ENCODE results near the gene FMNL1.
"Not testable (repeated sequence)": the region's sequence is repeated elsewhere in the genome, so short reads cannot be mapped to it uniquely, and the experiment has no call there.

FMNL1 gene

DNA sequence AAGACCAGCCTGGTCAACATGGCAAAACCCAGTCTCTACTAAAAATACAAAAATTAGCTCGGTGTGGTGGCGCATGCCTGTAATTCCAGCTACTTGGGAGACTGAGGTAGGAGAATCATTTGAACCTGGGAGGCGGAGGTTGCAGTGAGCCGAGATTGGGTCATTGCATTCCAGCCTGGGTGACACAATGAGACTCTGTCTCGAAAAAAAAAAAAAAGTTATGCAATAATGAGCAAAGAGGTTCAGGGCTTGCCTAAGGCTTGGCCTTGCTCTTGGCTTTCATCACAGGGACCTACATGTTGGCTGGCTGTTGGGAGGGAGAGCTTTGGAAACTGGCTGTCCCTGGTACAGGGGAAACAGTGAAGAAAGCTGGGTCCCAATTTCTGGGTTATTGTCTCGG is 19.8 kb upstream of the FMNL1 start:
- not testable (repeated sequence) for H3K27me3 Mint-ChIP-seq; H3K36me3 Mint-ChIP-seq; H3K9me3 Mint-ChIP-seq (ENCODE audit: low read depth); H3K27ac Mint-ChIP-seq; H3K4me1 Mint-ChIP-seq (ENCODE audit: low read depth); H3K4me3 Mint-ChIP-seq

DNA sequence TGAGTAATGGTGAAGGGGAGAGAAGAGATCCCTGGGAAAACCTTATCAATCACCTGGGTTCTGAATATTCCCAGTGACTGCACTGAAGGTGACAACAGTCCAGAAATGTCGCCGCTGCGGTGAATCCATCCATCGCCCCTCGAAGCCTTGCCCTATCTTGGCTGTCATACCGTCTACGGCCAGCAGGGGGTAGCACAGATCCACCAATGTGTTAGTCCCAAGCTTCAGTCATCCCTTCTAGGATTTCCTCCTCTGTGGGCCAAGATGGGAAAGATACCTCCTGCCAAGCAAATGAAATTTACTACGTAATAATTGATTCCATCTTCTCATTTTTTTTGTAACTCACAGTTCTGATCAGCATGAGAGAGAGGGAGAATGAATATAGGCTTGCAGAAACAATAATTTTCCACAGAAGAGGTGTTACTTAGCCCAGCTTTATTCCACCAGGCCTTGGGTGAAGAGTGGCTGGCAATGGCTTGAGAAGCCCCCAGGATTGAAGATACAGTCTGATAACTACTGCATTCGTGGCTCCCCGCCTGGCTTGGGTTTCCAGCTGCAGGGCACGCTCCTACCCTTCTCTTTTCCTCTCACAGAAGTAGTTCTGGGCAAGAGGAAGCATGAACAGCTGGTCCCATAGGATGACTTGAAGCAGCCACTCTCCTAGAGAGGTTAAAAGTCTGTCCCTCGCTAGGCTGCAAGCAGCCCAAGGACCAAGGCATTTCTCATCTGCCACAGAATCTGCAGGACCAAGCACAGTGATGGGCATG is 2.6 kb upstream of the FMNL1 start:
- no peaks in the 10 kb centered on the region for H3K9me3 Mint-ChIP-seq (ENCODE audit: low read depth)
- peak overlapping the region; percentile 86 for H3K27ac Mint-ChIP-seq
- H3K36me3 Mint-ChIP-seq, result no peaks in the 10 kb centered on the region

DNA sequence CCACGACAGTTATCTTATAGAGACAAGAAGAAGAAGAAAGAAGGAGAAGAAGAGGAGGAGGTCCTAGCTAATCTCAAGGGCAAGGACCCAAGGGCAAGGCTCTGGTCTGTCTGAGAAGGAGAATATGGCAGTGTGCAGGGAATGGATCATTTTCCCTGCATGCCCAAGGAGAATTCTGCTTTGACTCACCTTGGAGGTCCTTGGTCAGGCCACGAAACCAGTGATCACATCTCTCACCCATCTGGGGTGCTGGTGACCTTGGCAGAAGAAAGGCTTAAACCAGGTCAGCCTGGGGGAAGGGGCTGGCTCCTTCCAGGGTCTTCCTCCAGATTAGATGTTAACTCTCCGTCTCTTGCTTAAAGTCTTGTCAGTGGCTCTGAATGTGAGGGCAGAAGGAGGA is 1.6 kb upstream of the FMNL1 start:
- H3K27ac Mint-ChIP-seq, result peak overlapping the region; percentile 86
- peaks cover 45% of the 10 kb centered on the region for H3K4me1 Mint-ChIP-seq (ENCODE audit: low read depth)
- peak overlapping the region; percentile 88 for H3K4me3 Mint-ChIP-seq
- no peaks in the 10 kb centered on the region for H3K27me3 Mint-ChIP-seq
- no peaks in the 10 kb centered on the region for H3K36me3 Mint-ChIP-seq
- H3K9me3 Mint-ChIP-seq (ENCODE audit: low read depth), result no peaks in the 10 kb centered on the region

More for the DNA sequence above, 2.6 kb upstream of the FMNL1 start:
- Mint-ChIP-seq H3K27me3 (no peaks in the 10 kb centered on the region), H3K4me1 (ENCODE audit: low read depth) (peaks cover 37% of the 10 kb centered on the region), H3K4me3 (peak overlapping the region; percentile 88)

DNA sequence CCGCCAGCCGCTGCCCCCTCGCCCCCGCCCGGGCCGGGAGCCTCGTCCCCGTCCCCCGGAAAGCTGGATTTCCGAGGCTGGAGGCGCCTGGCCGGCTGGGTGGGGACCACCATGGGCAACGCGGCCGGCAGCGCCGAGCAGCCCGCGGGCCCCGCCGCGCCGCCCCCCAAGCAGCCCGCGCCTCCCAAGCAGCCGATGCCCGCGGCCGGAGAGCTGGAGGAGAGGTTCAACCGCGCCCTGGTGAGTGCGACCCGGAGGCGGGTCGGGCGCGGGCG is 266 bp downstream of the FMNL1 start:
- Mint-ChIP-seq H3K27me3 (no peaks in the 10 kb centered on the region), H3K9me3 (ENCODE audit: low read depth) (no peaks in the 10 kb centered on the region), H3K4me1 (ENCODE audit: low read depth) (peaks cover 56% of the 10 kb centered on the region), H3K4me3 (no peak overlapping the region), H3K36me3 (peaks cover 2% of the 10 kb centered on the region), H3K27ac (no peak overlapping the region)

DNA sequence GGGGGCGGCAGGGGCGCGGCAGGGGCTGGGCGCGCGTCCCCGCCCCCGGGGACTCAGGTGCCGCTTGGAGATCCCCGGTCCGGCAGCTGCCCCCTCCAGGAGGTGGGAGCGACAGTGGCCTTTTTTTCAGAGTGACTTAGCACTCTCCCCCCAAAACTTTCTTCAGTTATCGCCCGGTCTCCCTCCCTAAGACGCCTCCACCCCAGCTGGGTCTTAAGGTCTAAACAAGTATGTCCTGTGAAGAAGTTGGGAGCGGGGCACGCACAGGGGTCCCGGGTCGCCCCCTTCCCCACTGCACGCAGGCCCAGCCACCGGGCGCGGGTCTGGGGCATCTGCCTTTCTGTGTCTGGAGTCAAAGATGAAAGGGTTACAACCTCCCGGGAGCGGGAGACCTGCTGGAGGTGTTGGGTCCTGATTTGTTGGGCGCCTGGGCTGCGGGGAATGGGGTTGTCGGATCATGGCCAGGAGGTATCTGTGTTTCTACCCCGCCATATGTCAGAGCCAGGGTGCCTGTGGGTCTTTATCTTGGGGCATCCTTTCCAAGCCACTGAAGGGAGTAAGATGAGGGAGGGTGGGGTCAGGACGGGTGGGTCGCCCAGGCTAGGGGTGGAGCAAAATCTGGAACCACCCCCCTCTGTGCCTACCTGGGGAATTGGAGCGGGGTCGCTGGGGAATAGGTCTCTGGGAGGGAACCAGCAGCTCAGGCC is 757 bp downstream of the FMNL1 start:
- H3K36me3 Mint-ChIP-seq, result peaks cover 2% of the 10 kb centered on the region
- peak overlapping the region; percentile 99 for H3K27ac Mint-ChIP-seq
- H3K4me3 Mint-ChIP-seq, result peak overlapping the region; percentile 91
- peaks cover 60% of the 10 kb centered on the region for H3K4me1 Mint-ChIP-seq (ENCODE audit: low read depth)
- no peaks in the 10 kb centered on the region for H3K9me3 Mint-ChIP-seq (ENCODE audit: low read depth)
- no peaks in the 10 kb centered on the region for H3K27me3 Mint-ChIP-seq

DNA sequence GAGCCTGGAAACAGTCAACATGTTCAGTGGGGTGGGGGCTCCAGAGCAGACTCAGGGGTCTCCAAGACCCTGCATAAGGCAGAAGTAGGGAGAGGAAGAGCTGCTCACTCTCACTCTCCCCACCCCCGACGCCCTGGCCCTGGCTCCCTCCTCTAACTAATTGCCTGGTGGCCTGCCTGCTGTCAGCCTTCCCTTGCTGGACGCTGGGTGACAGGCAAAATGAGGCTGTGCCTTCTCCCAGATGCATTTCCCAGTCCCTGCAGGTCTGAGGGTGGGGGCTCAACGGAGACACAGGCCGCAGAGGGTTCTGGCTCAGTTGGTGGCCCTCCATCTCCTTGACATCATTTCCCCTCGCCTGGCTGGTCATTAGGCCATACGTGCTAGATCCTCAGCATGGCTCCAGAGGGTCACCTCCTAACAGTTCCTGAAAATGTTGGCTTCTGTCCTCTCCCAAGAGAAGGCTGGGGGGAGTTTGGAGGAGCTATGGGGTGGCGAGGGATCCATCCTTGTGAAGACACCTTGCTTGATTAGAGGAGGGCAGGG is 1.4 kb downstream of the FMNL1 start:
- H3K4me1 Mint-ChIP-seq (ENCODE audit: low read depth), result peaks cover 65% of the 10 kb centered on the region
- peak overlapping the region; percentile 91 for H3K4me3 Mint-ChIP-seq
- peaks cover 2% of the 10 kb centered on the region for H3K36me3 Mint-ChIP-seq

DNA sequence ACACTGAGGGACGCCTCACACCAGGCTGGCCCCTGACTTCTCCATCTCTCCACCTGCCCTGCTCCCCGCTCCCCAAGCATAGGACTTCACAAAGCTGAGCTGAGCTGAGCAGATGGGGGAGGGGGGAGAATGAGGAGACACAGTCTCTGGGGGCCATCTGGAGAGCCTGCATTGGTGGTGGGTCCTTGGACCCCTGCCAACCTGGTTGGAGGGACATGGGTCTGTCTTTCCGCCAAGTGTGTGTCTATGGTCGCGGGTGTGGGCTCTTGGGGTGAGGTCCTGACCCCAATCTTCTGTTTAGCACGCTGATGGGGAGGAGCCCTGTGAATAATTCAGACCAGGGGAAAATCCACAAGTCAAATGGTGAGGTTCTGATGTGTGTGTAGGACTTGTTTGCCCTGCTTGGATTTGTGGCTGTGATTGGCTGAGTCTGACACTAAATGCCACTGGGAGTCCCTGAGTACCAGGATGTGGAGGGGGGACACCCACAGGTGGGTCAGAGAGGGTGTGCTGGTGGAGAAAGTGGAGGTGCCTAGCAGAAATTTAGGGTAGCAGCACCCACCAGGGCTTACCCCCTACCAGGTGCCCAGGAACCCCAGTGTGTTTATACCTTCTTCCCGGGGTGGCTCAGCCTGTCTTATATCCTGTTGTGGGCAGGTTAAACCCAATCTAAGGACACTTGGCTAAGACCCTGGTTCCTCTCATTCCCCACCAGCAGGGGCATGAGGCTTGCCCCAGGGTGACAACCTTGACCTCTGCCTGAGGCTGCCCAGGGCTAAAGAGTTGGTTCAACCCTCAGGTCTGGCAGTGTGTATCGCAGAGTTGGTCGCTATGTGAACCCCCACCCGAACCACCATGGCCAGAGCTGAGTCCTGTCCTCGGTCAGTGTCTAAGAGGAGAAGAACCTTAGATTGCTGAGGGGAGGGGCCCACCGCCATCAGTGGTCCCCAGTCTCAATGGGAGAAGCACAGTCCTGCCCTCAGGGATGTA is 2.1 kb downstream of the FMNL1 start:
- peaks cover 70% of the 10 kb centered on the region for H3K4me1 Mint-ChIP-seq (ENCODE audit: low read depth)
- H3K4me3 Mint-ChIP-seq, result peak overlapping the region; percentile 91
- H3K27me3 Mint-ChIP-seq, result no peaks in the 10 kb centered on the region
- peaks cover 2% of the 10 kb centered on the region for H3K36me3 Mint-ChIP-seq
- no peaks in the 10 kb centered on the region for H3K9me3 Mint-ChIP-seq (ENCODE audit: low read depth)
- H3K27ac Mint-ChIP-seq, result peak overlapping the region; percentile 99

More for the DNA sequence above, 1.4 kb downstream of the FMNL1 start:
- H3K9me3 Mint-ChIP-seq (ENCODE audit: low read depth), result no peaks in the 10 kb centered on the region
- peak overlapping the region; percentile 99 for H3K27ac Mint-ChIP-seq
- no peaks in the 10 kb centered on the region for H3K27me3 Mint-ChIP-seq

DNA sequence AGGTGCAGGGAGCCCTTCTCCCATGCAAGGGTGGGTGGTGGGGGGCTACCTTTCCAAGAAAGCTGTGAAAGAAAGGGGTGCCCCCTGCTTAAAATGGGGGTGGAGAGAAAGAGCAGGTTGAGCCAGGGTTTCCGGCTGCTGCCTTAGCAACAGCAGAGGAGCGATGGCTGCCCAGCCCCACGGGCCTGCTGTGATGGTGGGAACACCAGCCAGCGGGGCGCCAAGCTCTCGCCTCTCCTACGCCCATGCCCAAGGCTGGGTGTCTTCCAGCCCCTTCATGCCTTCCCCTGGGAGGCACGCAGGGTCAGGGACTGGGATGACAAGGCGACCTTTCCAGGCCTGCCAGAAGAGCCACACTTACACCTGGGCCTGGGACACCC is 3.0 kb downstream of the FMNL1 start:
- Mint-ChIP-seq H3K36me3 (peaks cover 2% of the 10 kb centered on the region), H3K4me1 (ENCODE audit: low read depth) (peaks cover 67% of the 10 kb centered on the region), H3K4me3 (peak overlapping the region; percentile 91), H3K9me3 (ENCODE audit: low read depth) (no peaks in the 10 kb centered on the region), H3K27me3 (no peaks in the 10 kb centered on the region), H3K27ac (peak overlapping the region; percentile 99)

DNA sequence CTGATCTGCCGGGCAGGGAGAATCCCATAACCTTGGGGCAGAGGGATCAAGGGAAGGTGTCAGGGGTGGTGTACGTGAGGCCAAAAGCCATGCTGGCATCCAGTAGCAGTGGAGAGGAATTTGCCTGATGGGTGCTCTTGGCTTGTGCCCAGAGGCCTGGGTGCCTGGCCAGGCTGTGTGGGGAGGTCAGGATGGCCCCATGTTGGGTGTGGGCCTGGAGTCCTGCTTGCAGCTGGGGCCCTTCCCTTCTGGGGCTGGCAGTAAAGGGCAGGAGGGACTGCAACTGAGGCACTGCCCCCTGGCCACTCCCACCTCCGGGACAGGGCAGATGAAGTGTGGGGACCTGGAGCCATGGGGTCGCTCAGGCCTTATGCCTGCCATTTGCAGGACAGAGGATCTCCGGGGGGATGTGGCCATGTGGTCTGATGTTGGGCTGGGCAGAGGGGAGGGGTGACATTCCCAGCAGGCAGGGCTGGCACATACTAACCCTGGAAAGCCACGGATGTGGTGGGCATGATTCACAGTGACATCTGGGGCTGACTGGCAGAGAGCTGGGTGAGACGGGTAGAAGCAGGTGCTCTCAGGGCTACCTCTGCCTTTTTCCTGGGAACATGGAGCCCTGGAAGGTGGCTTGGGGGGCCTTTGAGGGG is 3.5 kb downstream of the FMNL1 start:
- H3K27me3 Mint-ChIP-seq, result no peaks in the 10 kb centered on the region
- no peaks in the 10 kb centered on the region for H3K9me3 Mint-ChIP-seq (ENCODE audit: low read depth)
- peak overlapping the region; percentile 99 for H3K27ac Mint-ChIP-seq
- peaks cover 67% of the 10 kb centered on the region for H3K4me1 Mint-ChIP-seq (ENCODE audit: low read depth)
- peaks cover 2% of the 10 kb centered on the region for H3K36me3 Mint-ChIP-seq
- peak overlapping the region; percentile 91 for H3K4me3 Mint-ChIP-seq

DNA sequence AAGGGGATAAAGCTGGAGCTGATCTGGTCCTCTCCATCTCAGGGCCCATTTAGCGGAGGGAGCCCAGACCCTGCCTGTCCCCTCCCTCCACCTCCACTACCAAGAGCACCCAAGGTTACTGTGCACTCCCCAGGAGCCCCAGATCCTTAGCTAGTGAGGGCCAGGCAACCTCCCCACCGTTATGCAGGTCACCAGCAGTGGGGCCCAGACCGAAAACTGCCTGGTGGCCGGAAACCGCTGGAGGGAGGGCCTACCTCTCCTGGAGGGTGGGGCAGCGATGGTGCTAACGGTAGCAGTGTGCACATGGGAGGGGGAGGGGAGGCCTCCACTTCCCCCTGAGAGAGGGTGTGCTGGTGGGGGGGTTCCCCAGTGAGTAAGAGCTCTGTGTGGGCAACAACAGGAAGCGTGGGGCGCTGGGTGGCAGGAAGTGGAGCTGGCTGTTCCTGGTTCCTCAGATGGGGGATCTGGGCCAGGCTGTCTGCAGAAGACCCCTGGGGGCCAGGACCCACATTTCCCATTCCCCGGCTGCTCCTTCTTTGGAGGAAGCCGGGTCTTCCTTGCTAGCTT is 4.4 kb downstream of the FMNL1 start:
- H3K9me3 Mint-ChIP-seq (ENCODE audit: low read depth), result no peaks in the 10 kb centered on the region
- peaks cover 2% of the 10 kb centered on the region for H3K36me3 Mint-ChIP-seq
- H3K27me3 Mint-ChIP-seq, result no peaks in the 10 kb centered on the region
- peak overlapping the region; percentile 91 for H3K4me3 Mint-ChIP-seq
- H3K27ac Mint-ChIP-seq, result peak overlapping the region; percentile 99
- peaks cover 67% of the 10 kb centered on the region for H3K4me1 Mint-ChIP-seq (ENCODE audit: low read depth)

DNA sequence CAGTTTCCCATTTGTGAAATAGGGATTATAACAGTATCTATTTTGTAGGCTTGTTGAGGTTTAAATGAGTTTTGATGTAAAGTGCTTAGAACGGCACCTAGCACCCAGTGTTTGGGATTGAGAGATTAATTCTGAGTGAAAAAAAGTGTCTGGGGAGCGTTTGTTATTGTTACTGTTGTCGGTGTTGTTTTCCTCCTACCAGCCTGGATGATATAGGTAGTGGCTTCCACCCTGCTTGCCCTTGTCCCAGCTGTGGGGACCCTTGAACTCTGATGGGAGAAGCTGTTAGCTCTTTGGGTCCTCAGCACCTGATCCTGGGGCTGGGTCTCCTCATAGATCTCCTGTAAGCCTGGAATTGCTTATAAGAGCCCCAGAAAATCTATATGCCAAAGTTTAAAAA is 4.9 kb downstream of the FMNL1 start:
- Mint-ChIP-seq H3K4me3 (peak overlapping the region; percentile 91), H3K36me3 (peaks cover 2% of the 10 kb centered on the region), H3K9me3 (ENCODE audit: low read depth) (no peaks in the 10 kb centered on the region), H3K27ac (peak overlapping the region; percentile 99), H3K4me1 (ENCODE audit: low read depth) (peaks cover 72% of the 10 kb centered on the region), H3K27me3 (no peaks in the 10 kb centered on the region)

DNA sequence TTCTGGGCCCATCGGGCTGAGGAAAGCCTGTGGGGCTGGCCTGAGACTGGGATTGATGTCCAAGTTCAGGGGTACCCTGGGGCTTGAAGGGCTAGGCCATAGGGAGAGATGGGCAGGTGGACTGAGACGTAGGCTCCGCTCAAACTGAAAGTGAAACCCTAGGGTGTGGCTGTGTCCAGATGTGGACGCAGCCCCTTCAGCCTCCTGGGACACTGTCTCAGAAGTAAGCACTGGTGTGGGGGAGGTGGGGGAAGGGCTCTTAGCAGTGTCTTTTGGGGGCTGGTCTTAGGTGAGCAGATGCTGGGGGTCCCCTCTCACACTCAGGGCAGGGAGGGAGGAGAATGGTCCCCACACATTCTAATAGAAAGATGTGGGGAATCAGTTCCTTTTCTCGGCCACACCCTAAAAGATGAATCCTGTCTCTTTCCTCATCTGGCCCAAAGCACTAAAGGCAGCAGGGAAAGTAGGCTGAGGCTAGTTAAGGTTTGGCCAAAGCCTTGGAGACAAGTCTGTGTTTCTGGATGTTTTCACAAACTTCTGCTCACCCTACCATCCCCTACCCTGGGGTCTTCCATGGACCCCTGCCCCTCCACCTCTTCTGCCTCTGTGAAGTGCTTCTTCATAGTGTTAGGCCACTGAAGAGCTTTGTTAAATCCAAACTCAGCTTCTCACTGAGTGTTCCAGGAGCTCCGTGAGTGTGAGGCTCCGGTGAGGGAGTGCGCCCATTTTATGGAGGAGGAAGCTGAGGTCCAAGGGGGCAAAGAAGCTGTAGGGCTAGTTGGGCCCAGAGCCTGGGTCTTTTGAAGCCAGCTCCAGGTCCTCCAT is 5.6 kb downstream of the FMNL1 start:
- Mint-ChIP-seq H3K4me3 (peak overlapping the region; percentile 91), H3K4me1 (ENCODE audit: low read depth) (peaks cover 80% of the 10 kb centered on the region), H3K27ac (peak overlapping the region; percentile 99), H3K27me3 (no peaks in the 10 kb centered on the region), H3K36me3 (peaks cover 2% of the 10 kb centered on the region), H3K9me3 (ENCODE audit: low read depth) (no peaks in the 10 kb centered on the region)

DNA sequence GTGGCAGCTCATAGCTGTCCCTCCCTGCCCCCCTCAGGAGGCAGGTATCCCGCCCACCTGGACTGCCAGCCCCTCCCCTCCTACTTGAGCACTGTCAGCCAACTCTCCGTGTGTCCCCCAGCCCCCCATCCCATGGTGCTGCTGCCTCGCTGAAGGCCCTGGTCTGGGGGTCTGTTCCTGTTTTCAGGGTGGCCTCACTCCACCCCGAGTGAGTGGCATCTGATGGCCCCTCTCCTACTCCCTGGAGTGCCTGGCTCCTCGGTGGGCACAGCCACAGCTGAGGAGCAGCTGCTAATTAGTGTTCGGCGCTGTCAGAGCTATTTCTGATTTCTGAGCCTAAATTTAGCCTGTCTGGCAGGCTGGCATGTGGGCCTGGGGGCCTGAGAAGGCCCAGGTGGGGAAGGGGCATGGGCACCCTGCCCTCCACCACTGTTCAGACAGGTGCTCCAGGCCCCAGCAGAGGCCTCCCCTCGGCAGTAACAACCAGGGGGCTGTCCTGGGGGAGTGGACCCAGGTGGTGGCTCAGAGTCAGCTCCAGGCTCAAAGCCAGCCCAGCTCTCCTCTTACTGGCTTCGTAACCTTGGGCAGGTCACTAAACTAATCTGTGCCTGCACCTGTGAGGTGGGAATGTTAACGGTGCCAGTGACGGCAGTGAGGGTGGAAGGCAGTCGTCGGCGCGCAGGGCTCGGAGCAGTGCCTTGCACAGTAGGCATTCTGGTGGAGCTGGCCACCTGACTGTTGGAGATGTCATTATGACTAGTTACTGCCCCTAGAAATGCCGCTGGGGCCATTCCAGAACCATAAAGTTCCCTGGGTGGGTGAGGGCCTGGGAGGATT is 6.5 kb downstream of the FMNL1 start:
- Mint-ChIP-seq H3K27ac (peak overlapping the region; percentile 99), H3K27me3 (no peaks in the 10 kb centered on the region), H3K9me3 (ENCODE audit: low read depth) (no peaks in the 10 kb centered on the region), H3K36me3 (peaks cover 2% of the 10 kb centered on the region), H3K4me3 (peak overlapping the region; percentile 91), H3K4me1 (ENCODE audit: low read depth) (peaks cover 87% of the 10 kb centered on the region)

Measured in activated naive CD8-positive, alpha-beta T cell (primary cell).